Stimulated activated naive B cell treated with anti-CD40 and anti-IgM and Interleukin-4, amounts not matched to agents 10 μg/mL and 1 μg/mL and 100 μg/mL, for 72 hours (primary cell): ENCODE data around the gene NAALADL2.

Source experiments
- ATAC-seq, 2 donors: fragments of 150-1000 bp; cut with Tn5 transposase; replicated peaks; 2 replicates each; pipeline ENCODE4 v1.10.0; 2021; ENCODE audit warnings: moderate library complexity in 1 of 2
- DNase-seq: peaks from one replicate; pipeline ENCODE4 v3.0.0; 2021
- H3K27ac Mint-ChIP-seq: one replicate; pipeline ENCODE4 v1.8.0; 2022; ENCODE audit warnings: mild to moderate bottlenecking, mixed read lengths
- H3K27me3 Mint-ChIP-seq, 2 donors: one replicate each; pipeline ENCODE4 v1.8.0; 2022; ENCODE audit warnings: mixed read lengths in 2 of 2
- H3K36me3 Mint-ChIP-seq, 2 donors: one replicate each; pipeline ENCODE4 v1.8.0; 2022; ENCODE audit warnings: mixed read lengths in 2 of 2, mild to moderate bottlenecking in 1 of 2
- H3K4me1 Mint-ChIP-seq, 2 donors: one replicate each; pipeline ENCODE4 v1.8.0; 2022; ENCODE audit warnings: mixed read lengths in 2 of 2, mild to moderate bottlenecking in 1 of 2
- H3K4me3 Mint-ChIP-seq, 2 donors: one replicate each; pipeline ENCODE4 v1.8.0; 2022; ENCODE audit warnings: mild to moderate bottlenecking in 2 of 2, mixed read lengths in 2 of 2, moderate library complexity in 1 of 2
- H3K9me3 Mint-ChIP-seq, 2 donors: one replicate each; pipeline ENCODE4 v1.8.0; 2022; ENCODE audit warnings: mixed read lengths in 2 of 2, mild to moderate bottlenecking in 1 of 2

NAALADL2 gene

GRCh38 chr3:175839366-175840005, 980.4 kb downstream of the NAALADL2 start:
- DNase-seq (no peak), ATAC-seq (no peak)
- Mint-ChIP-seq H3K9me3 (no peaks in the 10 kb centered on the region), H3K36me3 (no peaks in the 10 kb centered on the region), H3K4me3 (no peak overlapping the region), H3K4me1 (no peaks in the 10 kb centered on the region), H3K27me3 (no peaks in the 10 kb centered on the region), H3K27ac (no peak overlapping the region)

- Mint-ChIP-seq H3K4me1 (no peaks in the 10 kb centered on the region), H3K36me3 (no peaks in the 10 kb centered on the region), H3K4me3 (no peak overlapping the region), H3K27ac (no peak overlapping the region), H3K9me3 (peaks cover 4 to 6% of the 10 kb centered on the region in 2 donors), H3K27me3 (no peaks in the 10 kb centered on the region)
- DNase-seq (no peak), ATAC-seq (no peak)
These were observed 992.4 kb downstream of the NAALADL2 start for GRCh38 chr3:175851541-175851940.

DNA sequence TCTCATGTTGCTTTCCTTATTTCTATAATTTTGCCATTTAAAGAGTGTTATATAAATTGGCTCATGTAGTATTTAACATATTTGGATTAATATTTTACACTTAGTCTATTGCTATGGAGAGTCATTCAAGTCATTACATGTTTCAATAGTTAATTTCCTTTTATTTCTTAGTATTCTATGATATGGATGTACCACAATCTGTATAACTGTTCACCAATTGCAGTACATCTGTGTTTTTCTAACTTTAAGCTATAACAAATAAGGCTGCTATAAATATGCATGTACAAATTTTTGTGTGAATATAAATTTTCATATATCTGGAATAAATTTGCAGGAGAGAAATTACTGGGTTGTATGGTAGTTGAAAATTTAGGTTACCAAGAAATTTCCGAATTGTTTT, 993.4 kb downstream of the NAALADL2 start:
- no peaks in the 10 kb centered on the region for H3K4me1 Mint-ChIP-seq

GRCh38 chr3:175857666-175858270, 998.6 kb downstream of the NAALADL2 start:
- no peaks in the 10 kb centered on the region for H3K27me3 Mint-ChIP-seq
- ATAC-seq (no peak), DNase-seq (no peak)
- H3K4me3 Mint-ChIP-seq: no peak overlapping the region
- H3K4me1 Mint-ChIP-seq: no peaks in the 10 kb centered on the region
- H3K36me3 Mint-ChIP-seq: no peaks in the 10 kb centered on the region
- H3K9me3 Mint-ChIP-seq: peaks cover 0 to 3% of the 10 kb centered on the region in 2 donors
- no peak overlapping the region for H3K27ac Mint-ChIP-seq

More for the DNA sequence above, 993.4 kb downstream of the NAALADL2 start:
- Mint-ChIP-seq H3K4me3 (no peak overlapping the region), H3K27ac (no peak overlapping the region), H3K36me3 (no peaks in the 10 kb centered on the region), H3K9me3 (peaks cover 4 to 6% of the 10 kb centered on the region in 2 donors), H3K27me3 (no peaks in the 10 kb centered on the region)
- DNase-seq: no peak
- ATAC-seq: no peak
